ENCODE measurements around the gene GTF3A. TPM values are rescaled to one million over a fixed set of nuclear protein-coding genes. Genes with fewer than 3 reads are reported as not detected.

GTF3A gene
- total RNA-seq, 4 donors from 2014 or later: 129 to 197 (median 140) TPM

DNA sequence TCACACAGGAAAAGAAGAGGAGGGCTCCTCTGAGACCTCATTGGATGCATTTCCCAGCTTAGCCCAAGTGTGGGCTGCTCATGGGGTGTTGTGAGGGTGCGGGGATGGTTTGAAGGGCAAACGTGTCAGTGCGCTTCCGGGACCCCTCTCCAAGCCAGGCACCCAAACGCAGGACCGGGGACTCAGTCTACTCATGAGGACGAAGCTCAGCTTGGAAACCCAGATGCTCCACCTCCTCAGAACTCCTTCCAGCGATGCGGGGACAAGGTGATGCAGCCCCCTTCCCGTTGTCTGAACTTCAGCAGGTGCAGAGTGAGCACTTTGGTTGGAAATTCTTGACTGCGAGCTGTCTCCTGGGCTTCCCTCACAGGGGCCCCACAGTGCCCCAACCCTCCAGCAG lies 59.0 kb downstream of the GTF3A start:
- H3K9me3 ChIP-seq: peaks cover 0 to 7% (median 5%) of the 10 kb centered on the region in 4 donors
- H3K27ac ChIP-seq (replicated peaks in 1 of 4): no peak overlapping the region
- DNase-seq (ENCODE audit: extremely low spot score): no peak
- intact Hi-C loops (cut with DNase I): no loop called here
- H3K36me3 ChIP-seq: no peaks in the 10 kb centered on the region
- TF ChIP-seq POLR2A (IDR thresholded peaks at IDR 0.05; ENCODE audit: low read depth) (no peak), EP300 (IDR thresholded peaks at IDR 0.05) (no peak), POLR2AphosphoS5 (IDR thresholded peaks at IDR 0.05) (no peak)
- TF ChIP-seq, protein P1, sequence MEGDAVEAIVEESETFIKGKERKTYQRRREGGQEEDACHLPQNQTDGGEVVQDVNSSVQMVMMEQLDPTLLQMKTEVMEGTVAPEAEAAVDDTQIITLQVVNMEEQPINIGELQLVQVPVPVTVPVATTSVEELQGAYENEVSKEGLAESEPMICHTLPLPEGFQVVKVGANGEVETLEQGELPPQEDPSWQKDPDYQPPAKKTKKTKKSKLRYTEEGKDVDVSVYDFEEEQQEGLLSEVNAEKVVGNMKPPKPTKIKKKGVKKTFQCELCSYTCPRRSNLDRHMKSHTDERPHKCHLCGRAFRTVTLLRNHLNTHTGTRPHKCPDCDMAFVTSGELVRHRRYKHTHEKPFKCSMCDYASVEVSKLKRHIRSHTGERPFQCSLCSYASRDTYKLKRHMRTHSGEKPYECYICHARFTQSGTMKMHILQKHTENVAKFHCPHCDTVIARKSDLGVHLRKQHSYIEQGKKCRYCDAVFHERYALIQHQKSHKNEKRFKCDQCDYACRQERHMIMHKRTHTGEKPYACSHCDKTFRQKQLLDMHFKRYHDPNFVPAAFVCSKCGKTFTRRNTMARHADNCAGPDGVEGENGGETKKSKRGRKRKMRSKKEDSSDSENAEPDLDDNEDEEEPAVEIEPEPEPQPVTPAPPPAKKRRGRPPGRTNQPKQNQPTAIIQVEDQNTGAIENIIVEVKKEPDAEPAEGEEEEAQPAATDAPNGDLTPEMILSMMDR (IDR thresholded peaks at IDR 0.05): no peak
- WGBS: 97% methylated on average over 4 of the region's 11 CpGs
- H3K27me3 ChIP-seq: peaks cover 0 to 10% (median 0%) of the 10 kb centered on the region in 4 donors
- no peak overlapping the region for H3K4me3 ChIP-seq
- no peaks in the 10 kb centered on the region for H3K4me1 ChIP-seq

Small RNAs within 50 kb of the gene (small RNA-seq; reads per million reads assigned to genes)
- gene RNY1P1: 0 reads per million in 3 donors

Other genes starting within 250 kb of the GTF3A start
- 1,000 to 10,000 TPM in 2 of 4 donors, 100 to 1,000 TPM in 2; 432 to 1,374 (median 1,046) TPM for gene RPL21, start 173.1 kb upstream of the GTF3A start, total RNA-seq
- gene RASL11A, start 153.8 kb upstream of the GTF3A start, total RNA-seq: 10 to 100 TPM; 11.2 to 98.9 (median 41.1) TPM
- gene MTIF3, start 25.9 kb downstream of the GTF3A start, total RNA-seq: 10 to 100 TPM; 45.1 to 86.6 (median 67.5) TPM
- 10 to 100 TPM; 10.2 to 14.1 (median 12.8) TPM for gene LNX2, start 195.9 kb downstream of the GTF3A start, total RNA-seq
- gene POLR1D, start 197.3 kb downstream of the GTF3A start, total RNA-seq: 100 to 1,000 TPM; 110 to 148 (median 124) TPM